Measurements from ENCODE around the gene SRBD1. TPM values are rescaled to one million over a fixed set of nuclear protein-coding genes. Genes with fewer than 3 reads are reported as not detected.

The SRBD1 gene
- polyA plus RNA-seq, 3 donors, result 4.7 to 5.2 (median 4.9) TPM

- WGBS, 3 donors, result 68 to 78% (median 72%) methylated on average over 9 of the region's 9 CpGs
- no peak overlapping the region for H3K27ac ChIP-seq (ENCODE audit: low read depth, low read length)
Measured at GRCh38 chr2:45510701-45511420, 100.2 kb downstream of the SRBD1 start.

GRCh38 chr2:45506756-45507155 is 104.3 kb downstream of the SRBD1 start:
- WGBS, 3 donors, result 90 to 94% (median 93%) methylated on average over 3 of the region's 3 CpGs
- no peak overlapping the region for H3K27ac ChIP-seq (ENCODE audit: low read depth, low read length)

GRCh38 chr2:45505138-45505537 is 105.9 kb downstream of the SRBD1 start:
- 92 to 100% (median 100%) methylated on average over 1 of the region's 1 CpG for WGBS, 3 donors
- H3K27ac ChIP-seq (ENCODE audit: low read depth, low read length), result no peak overlapping the region

GRCh38 chr2:45498661-45499550 is 112.2 kb downstream of the SRBD1 start:
- 80 to 94% (median 85%) methylated on average over 1 of the region's 1 CpG for WGBS, 3 donors
- no peak overlapping the region for H3K27ac ChIP-seq (ENCODE audit: low read depth, low read length)

GRCh38 chr2:45497355-45497754 is 113.7 kb downstream of the SRBD1 start:
- H3K27ac ChIP-seq (ENCODE audit: low read depth, low read length), result no peak overlapping the region
- whole genome bisulfite sequencing, 3 donors, result 75 to 86% (median 75%) methylated on average over 2 of the region's 2 CpGs

- WGBS, 3 donors, result 60 to 83% (median 79%) methylated on average over 2 of the region's 2 CpGs
- H3K27ac ChIP-seq (ENCODE audit: low read depth, low read length), result no peak overlapping the region
Measured at GRCh38 chr2:45496869-45497268, 114.2 kb downstream of the SRBD1 start.

- no peak overlapping the region for H3K27ac ChIP-seq (ENCODE audit: low read depth, low read length)
- WGBS, 3 donors, result 22 to 35% (median 30%) methylated on average over 1 of the region's 1 CpG
Measured at GRCh38 chr2:45494978-45495293, 116.1 kb downstream of the SRBD1 start.

GRCh38 chr2:45494275-45494977 is 116.6 kb downstream of the SRBD1 start:
- 3 to 10% (median 6%) methylated on average over 2 of the region's 2 CpGs for WGBS, 3 donors

GRCh38 chr2:45484965-45485364 is 126.1 kb downstream of the SRBD1 start:
- WGBS, 3 donors, result 89 to 94% (median 93%) methylated on average over 3 of the region's 3 CpGs
- H3K27ac ChIP-seq (ENCODE audit: low read depth, low read length), result no peak overlapping the region

More at GRCh38 chr2:45494275-45494977, 116.6 kb downstream of the SRBD1 start:
- H3K27ac ChIP-seq (ENCODE audit: low read depth, low read length), result no peak overlapping the region

GRCh38 chr2:45483997-45484396 is 127.1 kb downstream of the SRBD1 start:
- no peak overlapping the region for H3K27ac ChIP-seq (ENCODE audit: low read depth, low read length)

- H3K27ac ChIP-seq (ENCODE audit: low read depth, low read length), result no peak overlapping the region
- WGBS, 3 donors, result 67 to 96% (median 85%) methylated on average over 1 of the region's 1 CpG
Measured at GRCh38 chr2:45477546-45477945, 133.5 kb downstream of the SRBD1 start.

GRCh38 chr2:45470531-45470930 is 140.5 kb downstream of the SRBD1 start:
- H3K27ac ChIP-seq (ENCODE audit: low read depth, low read length), result no peak overlapping the region
- WGBS, 3 donors, result 62 to 77% (median 68%) methylated on average over 3 of the region's 3 CpGs

- no peak overlapping the region for H3K27ac ChIP-seq (ENCODE audit: low read depth, low read length)
- 26 to 83% (median 71%) methylated on average over 2 of the region's 2 CpGs for WGBS, 3 donors
Measured at GRCh38 chr2:45469314-45470099, 141.6 kb downstream of the SRBD1 start.

GRCh38 chr2:45468279-45468678 is 142.8 kb downstream of the SRBD1 start:
- no peak overlapping the region for H3K27ac ChIP-seq (ENCODE audit: low read depth, low read length)
- 96 to 98% (median 96%) methylated on average over 4 of the region's 4 CpGs for WGBS, 3 donors

GRCh38 chr2:45466053-45466452 is 145.0 kb downstream of the SRBD1 start:
- 50 to 83% (median 76%) methylated on average over 1 of the region's 1 CpG for WGBS, 3 donors
- H3K27ac ChIP-seq (ENCODE audit: low read depth, low read length), result no peak overlapping the region

- WGBS, 3 donors, result 89 to 95% (median 95%) methylated on average over 6 of the region's 6 CpGs
Measured at GRCh38 chr2:45460825-45461224, 150.2 kb downstream of the SRBD1 start.

GRCh38 chr2:45459860-45460259 is 151.2 kb downstream of the SRBD1 start:
- H3K27ac ChIP-seq (ENCODE audit: low read depth, low read length), result no peak overlapping the region
- 77 to 86% (median 84%) methylated on average over 3 of the region's 3 CpGs for WGBS, 3 donors

More at GRCh38 chr2:45460825-45461224, 150.2 kb downstream of the SRBD1 start:
- H3K27ac ChIP-seq (ENCODE audit: low read depth, low read length), result no peak overlapping the region

GRCh38 chr2:45458909-45459563 is 152.0 kb downstream of the SRBD1 start:
- no peak overlapping the region for H3K27ac ChIP-seq (ENCODE audit: low read depth, low read length)
- 25 to 31% (median 28%) methylated on average over 3 of the region's 3 CpGs for WGBS, 3 donors
